Body of pancreas (tissue), 4 donors: ENCODE data around the gene FMNL2.

Source experiments
- CTCF ChIP-seq, 7 experiments: fragments of 450-650 bp in 4 of 7; fragments of 200-600 bp in 3 of 7; sonication (generic) in 3 of 7; IDR thresholded peaks; one replicate each; pipeline ENCODE4 v1.5.1; 2016 to 2019; ENCODE audit warnings: antibody characterized with exemption in 7 of 7
- POLR2A ChIP-seq, 3 donors: fragments of 450-650 bp; IDR thresholded peaks; one replicate each; pipeline ENCODE4 v1.6.1; 2016; ENCODE audit warnings: antibody characterized with exemption in 3 of 3, mild to moderate bottlenecking in 2 of 3

GRCh38 chr2:152389483-152389882 is 54.5 kb downstream of the FMNL2 start:
- TF ChIP-seq CTCF (IDR thresholded peaks at IDR 0.05) (no peak), POLR2A (IDR thresholded peaks at IDR 0.05) (no peak)
